ENCODE measurements around the gene KAZN.

KAZN gene

DNA sequence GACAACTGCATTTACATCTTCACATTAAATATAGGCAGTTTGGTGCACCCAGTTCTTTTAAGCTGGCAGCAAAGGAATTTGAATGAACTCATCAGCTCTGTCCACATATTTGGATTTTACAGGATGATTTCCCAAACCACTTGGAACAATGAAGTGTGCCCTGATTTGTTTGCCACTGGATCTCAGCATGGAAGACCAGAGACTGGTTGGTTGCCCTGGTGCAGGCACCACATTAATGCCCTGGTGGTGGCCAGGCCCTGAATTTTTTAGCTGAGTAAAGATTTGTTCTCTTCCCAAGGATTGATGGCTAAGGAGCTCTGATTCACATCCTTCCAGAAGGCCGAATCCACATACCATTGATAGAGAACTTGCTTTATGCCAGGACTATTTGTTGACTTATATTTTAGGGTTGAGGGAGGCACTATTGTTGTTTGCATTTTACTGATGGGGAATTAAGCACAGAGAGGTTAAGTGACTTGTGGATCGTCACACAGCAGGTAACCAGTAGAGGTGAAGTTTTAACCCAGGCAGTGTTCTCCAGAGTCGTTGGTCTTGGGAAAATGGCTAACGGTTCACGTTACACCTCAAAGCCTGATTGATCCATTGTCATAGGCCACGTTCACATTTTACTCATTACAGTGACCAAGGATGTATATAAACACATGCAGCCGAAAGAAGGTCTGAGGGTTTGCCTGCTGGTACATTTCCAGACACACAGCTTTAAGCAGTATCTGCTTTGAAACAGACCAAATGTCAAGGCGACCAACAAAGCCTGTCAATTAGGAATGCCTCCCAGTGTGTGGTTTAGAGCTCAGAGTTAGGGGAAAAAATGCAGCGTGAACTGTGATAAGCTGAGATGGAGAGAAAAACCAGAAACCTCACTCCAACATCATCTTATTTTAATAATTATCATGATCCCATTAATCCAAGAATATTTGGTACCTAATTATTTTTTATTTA lies 50.7 kb downstream of the KAZN start:
- no peak for FAIRE-seq

DNA sequence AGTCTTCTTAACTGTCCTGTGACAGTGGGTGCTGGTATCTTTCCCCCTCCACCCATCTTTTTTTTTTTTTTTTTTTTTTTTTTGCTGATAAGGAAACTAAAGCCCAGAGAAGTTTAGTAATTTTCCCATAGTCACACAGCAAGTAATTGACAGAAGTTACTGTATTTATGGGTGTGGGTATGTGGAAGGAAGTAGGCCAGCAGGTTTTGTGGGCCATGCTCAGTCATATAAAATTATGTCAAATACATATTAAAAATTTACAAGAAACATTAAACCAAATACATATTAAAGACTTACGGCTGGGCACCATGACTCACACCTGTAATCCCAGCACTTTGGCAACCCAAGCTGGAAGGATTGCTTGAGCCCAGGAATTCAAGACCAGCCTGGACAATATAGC lies 51.5 kb downstream of the KAZN start:
- no peak for FAIRE-seq

DNA sequence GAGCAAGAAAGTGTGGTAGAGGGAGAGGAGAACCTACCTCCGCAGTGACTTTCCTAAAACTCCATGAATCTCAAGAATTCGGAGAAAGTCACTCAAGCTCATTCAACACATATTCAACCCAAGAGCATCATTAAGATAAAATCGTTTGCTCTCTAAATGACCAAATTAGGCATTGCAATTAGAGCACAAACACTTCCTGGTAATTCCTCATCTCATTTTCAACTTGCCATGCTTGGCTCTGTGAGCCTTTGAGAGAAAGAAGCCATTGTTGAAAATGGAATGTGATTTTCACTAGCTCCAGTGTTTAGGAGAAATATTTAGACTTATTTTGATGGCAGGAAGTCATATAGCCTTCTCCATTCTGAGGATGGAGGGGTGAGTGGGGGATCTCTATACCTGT lies 52.5 kb downstream of the KAZN start:
- FAIRE-seq: no peak

DNA sequence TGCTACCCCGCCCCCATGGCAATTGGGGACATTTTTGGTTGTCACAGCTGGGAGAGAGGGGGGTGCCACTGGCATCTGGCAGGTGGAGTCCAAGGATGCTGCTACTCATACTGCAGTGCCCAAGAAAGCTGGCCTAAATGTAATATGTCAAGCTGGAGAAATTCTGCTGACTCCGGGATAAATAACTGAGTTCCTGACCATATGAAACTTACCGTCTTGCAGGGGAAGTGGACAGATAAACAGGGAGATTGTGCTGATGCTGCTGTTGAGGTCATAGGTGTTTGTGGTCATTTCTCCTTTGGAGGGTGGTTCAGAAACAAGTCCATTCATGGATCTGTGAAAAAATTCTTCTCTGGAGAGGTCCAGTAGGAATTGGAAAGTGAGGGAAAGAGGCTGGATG lies 54.4 kb downstream of the KAZN start:
- FAIRE-seq: no peak

DNA sequence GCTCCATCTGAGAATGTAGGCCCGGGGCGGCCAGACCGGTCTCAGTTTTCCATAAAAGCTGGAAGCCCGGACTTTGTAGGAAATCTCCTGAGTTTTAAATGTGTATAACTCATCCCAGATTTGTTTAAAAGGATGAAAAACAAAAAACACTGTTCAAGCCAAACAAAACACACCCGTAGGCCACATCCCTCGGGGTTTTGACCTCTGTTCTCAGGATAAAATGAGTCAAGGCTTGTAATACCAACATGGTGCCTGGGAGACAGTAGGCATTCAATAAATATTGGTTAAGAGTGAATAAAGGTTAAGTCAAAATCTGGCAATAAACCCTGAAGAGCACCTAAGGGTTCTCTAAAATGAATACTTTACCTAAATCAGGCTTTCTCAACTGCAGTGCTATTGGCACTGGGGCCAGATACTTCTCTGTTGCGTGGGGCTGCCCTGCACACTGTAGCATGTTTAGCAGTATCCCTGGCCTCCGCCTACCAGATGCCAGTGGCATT lies 55.0 kb downstream of the KAZN start:
- no peak for FAIRE-seq

DNA sequence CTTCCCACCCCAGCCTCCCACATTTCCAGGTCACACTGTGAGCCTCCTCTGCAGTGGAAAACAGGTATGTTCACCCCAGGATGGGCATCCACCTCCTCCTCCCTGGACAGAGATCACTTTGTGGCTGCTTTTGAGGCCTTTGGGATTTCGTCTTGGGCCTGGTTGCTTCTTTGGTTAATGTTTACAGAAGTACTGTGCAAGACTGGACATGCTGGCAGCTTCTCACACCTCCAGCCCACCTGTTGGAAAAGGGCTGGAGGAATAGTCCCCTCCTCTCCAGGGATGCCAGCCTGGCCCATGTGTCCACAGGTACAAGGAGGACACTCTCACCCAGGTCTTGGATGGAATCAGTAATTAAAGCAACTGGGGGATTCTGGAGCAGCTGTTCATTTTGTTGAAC lies 56.1 kb downstream of the KAZN start:
- FAIRE-seq: no peak

DNA sequence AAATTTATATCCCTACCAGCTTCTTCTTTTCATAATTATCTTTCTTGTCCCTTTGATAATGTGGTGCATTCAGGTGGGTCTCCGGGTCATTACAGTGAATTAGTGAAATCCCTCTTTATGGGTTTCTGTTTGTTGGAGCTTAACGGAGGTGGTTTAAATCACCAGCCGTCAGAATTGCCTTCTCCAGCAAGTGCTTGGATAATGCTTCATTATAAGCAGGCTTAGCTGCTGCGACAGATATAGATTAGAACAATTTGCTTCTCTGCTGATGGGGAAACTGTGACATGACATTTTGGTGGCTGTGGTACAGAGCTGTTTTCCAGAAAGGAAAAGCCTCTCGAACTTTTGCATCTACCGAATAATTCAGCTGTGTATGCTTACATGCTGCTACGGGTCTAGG lies 56.9 kb downstream of the KAZN start:
- FAIRE-seq: no peak

DNA sequence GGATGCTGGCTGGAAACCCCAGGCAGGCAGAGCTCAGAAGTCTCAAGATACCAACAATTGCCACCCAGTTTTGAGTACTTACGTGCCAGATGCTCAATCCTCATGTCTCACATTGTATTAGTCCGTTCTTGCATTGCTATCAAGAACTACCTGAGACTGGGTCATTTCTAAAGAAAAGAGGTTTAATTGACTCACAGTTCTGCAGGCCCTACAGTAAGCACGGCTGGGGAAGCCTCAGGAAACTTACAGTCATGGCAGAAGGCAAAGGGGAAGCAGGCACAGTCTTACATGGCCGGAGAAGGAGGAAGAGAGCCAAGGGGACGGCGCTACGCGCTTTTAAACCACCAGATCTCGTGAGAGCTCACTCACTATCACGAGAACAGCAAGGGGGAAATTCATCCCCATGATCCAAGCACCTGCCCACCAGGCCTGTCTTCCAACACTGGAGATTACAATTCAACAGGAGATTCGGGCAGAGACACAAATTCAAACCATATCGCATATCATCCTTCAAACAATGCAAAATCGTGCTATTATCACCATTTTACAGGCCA lies 58.0 kb downstream of the KAZN start:
- no peak for FAIRE-seq

DNA sequence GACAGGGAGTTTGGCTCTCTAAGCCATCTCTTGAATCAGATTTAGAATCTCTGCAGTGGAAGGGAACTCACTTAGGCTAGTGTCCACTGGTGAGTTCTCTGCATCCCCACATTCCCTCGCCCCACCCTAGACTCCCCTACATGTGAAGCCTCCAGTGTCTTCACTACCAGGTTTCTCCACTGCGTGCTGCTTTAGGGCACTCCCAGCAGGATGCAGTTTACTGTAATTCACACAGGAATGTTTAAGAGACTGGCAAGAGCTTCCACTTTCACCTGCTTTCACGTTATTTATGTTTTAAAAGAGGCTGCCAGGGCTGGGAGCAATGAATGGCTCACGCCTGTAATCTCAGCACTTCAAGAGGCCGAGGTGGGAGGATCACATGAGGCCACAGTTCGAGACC lies 60.2 kb downstream of the KAZN start:
- no peak for FAIRE-seq

DNA sequence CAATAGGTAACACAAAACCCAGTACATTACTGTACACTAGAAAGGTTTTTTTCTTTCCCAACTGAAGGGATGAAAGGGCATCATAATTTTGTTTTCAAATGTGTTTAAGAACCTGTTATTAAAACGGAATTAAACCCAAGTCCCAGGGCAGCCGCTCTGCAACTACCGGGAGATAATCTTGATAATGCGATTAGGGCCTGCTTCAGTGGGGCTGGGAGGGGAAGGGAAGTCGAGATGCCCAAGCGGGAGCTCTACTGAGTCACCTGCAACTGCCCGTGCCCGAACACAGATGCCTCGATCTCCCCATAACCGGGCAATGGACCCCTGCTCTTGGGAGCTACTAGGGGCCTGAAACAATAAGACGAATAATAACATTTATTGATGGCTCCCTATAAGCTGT lies 61.4 kb downstream of the KAZN start:
- FAIRE-seq: no peak

DNA sequence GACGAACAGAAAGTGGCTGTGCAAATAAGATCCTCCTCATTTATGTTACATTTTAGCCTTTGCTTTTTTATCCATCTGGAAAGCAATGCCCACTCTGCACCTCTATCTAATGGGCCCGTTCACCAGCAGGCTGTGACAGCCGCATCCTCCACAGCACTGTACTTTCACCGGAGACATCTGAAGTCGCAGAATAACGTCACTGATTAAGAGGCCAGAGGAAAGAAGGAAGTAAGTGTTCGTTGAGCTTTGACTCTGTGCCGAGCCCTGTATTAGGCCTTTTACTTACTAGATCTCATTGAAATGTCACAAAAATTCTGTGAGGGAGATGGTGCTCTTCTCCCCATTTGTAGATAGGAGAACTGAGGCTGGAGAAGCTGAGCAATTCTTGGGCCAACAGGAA lies 62.3 kb downstream of the KAZN start:
- FAIRE-seq: no peak

DNA sequence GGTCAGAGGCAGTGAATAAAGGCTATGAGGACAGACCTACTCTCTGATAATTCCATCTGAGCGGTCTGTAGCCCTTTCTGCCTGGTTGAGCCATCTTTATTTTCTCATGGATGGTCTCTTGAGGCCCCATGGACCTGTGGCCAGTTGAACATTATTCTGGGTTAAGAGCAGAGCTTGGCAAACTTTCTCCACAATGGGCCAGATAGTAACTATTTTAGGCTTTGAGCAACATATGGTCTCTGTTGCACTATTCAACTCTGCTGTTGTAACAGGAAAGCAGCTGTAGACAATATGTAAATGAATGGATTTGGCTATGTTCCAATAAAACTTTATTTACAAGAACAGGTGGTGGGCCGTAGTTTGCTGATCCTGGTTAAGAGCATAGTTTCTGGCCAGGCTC lies 62.7 kb downstream of the KAZN start:
- FAIRE-seq: no peak

DNA sequence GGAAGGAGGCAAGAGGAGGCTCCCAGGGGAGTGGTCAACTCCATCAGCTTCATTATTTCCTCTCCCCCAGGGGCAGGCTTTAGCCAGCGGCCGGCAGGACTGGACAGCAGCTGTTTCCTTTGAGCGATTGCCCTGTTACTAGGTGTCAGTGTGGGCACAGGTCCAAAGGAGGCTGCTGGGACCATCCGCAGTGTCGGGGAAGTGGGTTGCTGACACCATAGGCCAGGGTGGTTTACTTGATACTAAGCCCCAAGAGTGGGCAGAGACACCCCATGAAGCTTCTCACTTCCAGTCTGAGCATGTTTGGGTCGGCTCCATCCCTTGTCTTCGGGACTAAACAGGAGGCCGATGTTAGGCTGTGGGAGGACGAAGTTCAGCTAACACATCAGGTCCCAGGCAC lies 63.6 kb downstream of the KAZN start:
- FAIRE-seq: no peak

DNA sequence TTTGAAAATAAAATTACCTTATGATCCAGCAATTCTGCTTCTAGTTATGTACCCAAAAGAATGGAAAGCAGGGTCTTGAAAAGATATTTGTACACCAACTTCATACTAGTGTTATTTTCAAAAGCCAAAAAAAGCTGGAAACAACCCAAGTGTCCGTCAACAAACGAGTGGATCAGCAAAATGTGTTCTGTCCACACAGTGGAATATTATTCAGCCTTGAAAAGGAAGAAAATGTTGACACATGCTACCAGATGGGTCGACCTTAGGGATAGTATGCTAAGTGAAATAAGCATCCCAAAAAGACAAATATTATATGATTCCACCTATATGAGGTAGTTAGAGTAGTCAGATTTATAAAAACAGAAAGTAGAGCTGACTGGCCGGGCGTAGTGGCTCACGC lies 65.3 kb downstream of the KAZN start:
- FAIRE-seq: no peak

DNA sequence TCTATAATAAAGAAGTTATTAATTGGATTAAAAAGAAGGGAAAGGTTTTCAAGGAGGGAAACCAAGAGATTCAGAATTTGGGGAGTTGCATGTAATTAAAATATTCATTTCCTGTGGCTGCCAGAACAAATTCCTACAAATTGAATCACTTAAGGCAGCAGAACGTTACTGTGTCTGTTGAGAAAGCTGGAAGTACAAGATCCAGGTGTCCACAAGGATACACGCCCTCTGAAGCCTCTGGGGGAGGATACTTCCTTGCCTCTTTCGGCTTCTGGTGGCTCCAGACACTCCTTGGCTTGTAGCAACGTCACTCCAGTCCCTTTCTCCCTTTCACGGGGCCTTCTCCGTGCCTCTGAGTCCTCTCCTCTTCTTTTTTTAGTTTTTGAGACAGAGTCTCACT lies 67.9 kb downstream of the KAZN start:
- no peak for FAIRE-seq

DNA sequence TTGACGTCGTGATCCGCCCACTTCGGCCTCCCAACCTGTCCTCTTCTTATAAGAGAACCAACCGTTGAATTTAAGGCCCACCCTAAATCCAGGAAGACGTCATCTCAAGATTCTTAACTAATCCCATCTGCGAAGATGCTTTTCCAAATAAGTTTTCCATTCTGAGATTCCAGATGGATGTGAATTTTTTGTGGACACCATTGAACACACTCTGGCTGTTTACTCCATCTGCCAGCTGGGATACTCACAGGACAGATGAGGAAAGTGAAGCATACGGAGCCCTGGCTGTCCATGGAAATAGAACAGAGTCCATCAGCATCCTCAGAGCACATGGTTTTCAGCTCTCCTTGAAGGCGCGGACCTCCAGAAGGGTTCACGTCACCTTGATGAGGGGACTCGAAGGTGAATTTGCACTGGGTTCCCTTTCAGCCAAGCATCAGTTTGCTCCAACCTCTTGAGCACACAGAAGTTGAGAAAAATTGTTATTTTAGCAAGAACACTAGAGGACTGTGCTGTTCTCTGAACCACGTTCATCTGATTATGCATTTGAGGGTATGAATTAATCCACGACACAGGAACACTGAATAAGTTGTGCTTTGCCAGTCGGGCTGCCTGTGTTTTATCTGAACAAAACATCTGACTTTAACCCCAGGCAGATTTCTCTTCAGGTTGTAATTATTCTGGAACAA lies 68.6 kb downstream of the KAZN start:
- FAIRE-seq: no peak

DNA sequence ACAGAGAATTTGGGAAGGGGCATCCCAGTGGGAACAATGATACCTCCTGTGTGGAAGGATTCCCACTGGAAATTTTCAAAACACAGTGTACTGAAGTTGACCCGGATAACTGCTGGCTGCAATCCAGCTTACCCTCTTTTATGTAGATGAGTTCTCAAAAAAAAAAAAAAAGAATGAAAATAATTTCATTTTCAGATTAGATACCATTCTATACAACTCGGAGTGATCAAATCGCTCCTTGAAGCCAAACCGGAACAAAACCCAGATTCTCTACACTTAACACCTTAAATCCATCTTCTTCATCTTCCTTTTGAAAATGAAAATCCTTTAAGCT lies 69.1 kb downstream of the KAZN start:
- FAIRE-seq: no peak

DNA sequence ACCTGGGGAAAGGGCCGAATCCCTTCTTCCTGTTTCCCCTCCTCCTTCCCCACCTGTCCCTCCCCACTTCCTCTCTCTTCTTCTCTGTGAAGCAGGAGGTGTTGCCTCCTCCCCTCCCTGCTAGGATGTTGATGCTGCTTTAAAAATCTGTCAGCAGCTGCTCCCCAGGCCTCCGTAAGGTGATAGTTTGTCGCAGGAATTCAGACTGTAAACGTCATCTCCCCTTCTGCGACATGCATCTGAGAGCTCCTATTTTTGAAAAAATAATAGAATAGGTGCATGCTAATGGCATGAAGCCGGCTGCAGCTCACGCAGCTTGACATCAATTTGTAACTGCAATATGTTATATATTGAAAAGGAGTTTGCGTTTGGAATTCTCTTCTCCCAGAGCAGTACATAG lies 70.1 kb downstream of the KAZN start:
- FAIRE-seq: no peak

DNA sequence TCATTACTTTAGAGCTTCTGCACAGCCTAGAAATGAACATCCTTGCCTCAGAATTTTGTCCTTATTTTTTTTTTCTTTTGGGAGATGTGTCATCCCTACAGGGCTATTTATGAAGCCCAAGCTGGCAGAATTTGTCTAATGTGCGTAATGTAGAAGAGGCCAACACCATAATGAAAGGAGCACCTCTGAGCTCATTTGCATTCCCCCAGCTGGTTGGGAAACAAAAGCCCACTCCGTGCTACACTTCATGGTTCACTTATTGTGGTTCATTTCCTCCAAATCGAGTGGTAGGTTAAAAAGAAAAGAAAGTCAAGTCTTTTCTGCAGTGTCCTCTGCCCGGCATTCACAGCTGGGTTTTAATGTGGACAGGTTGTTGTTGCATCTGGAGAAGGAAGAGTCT lies 73.5 kb downstream of the KAZN start:
- FAIRE-seq: no peak

DNA sequence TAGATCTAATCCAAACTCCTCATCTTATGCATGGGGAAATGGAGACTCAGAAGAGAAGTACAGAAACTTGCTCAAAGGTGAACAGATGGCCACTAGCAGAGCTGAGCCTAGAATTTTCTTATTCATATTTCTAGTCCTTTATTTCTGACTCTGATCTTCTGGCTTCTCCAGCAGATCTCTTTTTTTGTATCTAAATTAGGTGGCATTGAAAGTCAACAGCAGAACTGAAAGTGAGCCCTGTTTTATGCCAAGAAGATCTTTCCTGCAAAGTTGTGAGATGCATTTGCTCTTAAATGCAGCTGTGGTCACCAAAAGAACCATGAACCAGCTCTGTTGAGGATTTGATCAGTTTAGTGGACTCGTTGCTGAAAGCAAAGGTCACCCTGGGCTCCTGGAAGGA lies 75.5 kb downstream of the KAZN start:
- no peak for FAIRE-seq

DNA sequence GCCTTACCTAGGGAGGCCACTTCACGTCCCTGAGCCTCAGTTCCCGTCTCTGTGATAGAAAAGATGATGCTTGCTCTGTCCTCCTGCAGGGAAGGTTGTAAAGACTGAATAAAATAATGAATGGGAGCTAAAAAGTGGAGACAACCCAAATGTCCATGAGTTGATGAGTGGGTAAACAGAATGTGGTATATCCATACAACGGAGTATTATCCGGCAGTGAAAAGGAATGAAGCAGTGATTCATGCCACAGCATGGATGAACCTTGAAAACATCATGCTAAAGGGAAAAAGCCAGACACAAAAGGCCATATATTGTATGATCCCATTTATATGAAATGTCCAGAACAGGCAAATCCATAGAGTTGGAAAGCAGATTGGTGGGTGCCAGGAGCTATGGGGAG lies 77.9 kb downstream of the KAZN start:
- FAIRE-seq: no peak

DNA sequence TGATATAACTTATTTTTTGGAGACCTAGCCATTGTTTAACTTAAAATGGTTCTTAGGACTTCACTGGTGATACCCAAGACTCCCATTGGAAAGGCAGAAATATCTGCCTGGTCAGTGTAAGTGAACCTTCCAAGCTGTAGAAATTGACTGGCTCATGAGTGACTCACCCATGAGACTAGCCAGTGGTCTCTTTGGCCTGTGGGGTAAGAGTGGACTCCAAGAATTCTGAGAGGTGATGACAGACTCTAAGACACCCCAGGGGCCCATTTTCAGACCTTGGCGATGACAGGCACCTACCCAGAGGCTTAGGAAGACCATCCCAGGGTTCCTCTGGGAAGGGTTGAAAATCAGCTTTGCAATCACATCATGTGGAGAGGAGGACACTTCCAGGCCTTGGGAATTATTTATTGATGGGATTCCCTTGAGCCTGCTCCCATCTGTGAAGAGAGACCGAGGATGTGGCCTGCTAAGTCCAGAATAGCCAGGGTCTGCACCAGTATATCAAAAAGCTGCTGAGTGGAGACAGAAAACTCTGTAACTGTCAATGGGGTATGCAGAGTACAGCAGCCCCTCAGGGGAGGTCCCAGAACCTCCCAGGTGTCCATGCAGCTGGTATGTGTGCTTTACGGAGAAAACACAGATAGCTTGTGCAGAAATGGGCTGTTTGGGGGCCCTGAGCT lies 78.9 kb downstream of the KAZN start:
- FAIRE-seq: no peak

DNA sequence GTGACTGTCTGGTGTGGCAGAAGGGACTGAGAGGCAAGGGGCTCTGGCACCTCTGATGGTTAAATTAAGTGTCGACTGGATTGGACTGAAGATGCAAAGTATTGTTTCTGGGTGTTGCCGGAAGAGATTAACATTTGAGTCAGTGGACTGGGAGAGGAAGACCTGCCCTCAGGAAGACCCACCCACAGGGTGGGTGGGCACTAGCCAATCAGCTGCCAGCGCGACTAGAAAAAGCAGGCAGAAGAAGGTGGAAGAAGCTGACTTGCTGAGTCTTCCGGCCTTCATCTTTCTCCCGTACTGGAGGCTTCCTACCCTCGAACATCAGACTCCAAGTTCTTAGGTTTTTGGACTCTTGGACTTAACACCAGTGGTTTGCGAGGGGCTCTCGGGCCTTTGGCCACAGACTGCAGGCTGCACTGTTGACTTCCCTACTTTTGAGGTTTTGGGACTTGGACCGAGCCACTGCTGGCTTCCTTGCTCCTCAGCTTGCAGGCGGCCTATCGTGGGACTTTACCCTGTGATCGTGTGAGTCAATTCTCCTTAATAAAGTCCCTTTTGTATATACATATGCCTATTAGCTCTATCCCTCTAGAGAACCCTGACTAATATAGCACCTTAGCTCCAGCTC lies 79.6 kb downstream of the KAZN start:
- FAIRE-seq: no peak
